Activated naive CD4-positive, alpha-beta T cell treated with anti-CD3 and anti-CD28 coated beads, Interleukin-2, amount 50 U/mL, for 72 hours (primary cell): ENCODE results near the gene OR52K1. TPM values are rescaled to one million over a fixed set of nuclear protein-coding genes. Genes with fewer than 3 reads are reported as not detected.

Experiments used
- ATAC-seq, 2 donors: fragments of 150-1000 bp; cut with Tn5 transposase; 2 replicates each; pipeline ENCODE4 v1.10.0; 2021; ENCODE audit warnings: mild to moderate bottlenecking in 2 of 2, moderate library complexity in 2 of 2
- DNase-seq, 2 donors: peaks; one replicate each; pipeline ENCODE4 v3.0.0; 2021 to 2022; ENCODE audit warnings: low spot score in 2 of 2
- H3K27ac Mint-ChIP-seq, 2 donors: one replicate each; pipeline ENCODE4 v1.8.0; 2022; ENCODE audit warnings: mild to moderate bottlenecking in 2 of 2, mixed read lengths in 2 of 2
- H3K36me3 Mint-ChIP-seq, 2 donors: one replicate each; pipeline ENCODE4 v1.8.0; 2022; ENCODE audit warnings: mixed read lengths in 2 of 2
- H3K9me3 Mint-ChIP-seq, 2 donors: one replicate each; pipeline ENCODE4 v1.8.0; 2022; ENCODE audit warnings: mixed read lengths in 2 of 2
- total RNA-seq, 2 donors: library from RNA; stranded (reverse); gene quantifications; one replicate each; pipeline ENCODE4 v1.2.3, GENCODE V29; 2022

Gene OR52K1
- under 1 TPM; 0.20 to 0.33 TPM for total RNA-seq

DNA sequence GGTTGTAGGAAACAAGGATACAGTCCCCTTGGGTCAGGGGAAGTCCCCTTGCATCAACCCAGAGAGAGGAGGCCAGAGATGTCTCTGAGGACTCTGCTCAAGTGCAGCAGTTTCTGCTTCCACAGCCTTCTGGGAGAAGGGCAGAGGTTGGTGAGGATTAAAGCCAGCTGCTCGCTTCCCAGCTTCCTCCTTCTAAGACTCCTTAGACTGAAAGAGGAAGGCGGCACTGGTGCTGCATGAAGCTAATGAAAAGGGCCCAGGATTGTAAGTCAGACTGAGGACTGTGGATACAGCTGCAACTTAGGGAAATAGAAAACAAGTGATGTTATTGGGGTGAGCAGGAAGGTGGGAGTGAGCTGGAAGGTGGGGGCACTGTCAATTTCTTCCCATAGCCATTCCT, at the start of gene OR52K1:
OR52K1 (plus strand) TSS at position 202 of the 400 bp plus-strand sequence. CDS start 6,255 bp downstream, outside the sequence.
- DNase-seq (no peak), ATAC-seq (no peak)
- Mint-ChIP-seq H3K27ac (no peak within 1 kb of the TSS), H3K9me3 (no peaks in the 10 kb centered on the region), H3K36me3 (no peaks in the 10 kb centered on the region)

DNA sequence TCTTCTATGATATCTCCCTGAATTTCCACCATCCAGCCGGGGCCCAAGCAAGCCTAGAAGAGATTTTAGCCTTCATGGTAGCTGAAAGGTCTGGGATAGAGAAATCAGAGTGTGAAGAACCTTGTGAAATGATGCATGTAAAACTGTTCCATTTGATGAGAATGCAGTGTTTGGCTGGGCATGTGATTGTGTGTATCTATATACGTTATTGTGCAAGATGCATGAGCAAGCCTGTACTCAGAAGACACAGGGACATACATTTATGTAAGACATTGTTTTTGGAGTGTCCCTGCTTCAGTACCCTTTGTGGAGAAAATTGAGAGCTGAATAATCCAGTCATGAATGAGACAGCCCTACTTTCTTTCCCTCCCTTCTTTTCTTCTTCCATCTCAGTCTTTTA, 48.6 kb upstream of the OR52K1 start:
- H3K36me3 Mint-ChIP-seq: no peaks in the 10 kb centered on the region
- H3K9me3 Mint-ChIP-seq: peaks cover under 1 to 4% of the 10 kb centered on the region in 2 donors
- DNase-seq: no peak
- no peak overlapping the region for H3K27ac Mint-ChIP-seq
- no peak for ATAC-seq

DNA sequence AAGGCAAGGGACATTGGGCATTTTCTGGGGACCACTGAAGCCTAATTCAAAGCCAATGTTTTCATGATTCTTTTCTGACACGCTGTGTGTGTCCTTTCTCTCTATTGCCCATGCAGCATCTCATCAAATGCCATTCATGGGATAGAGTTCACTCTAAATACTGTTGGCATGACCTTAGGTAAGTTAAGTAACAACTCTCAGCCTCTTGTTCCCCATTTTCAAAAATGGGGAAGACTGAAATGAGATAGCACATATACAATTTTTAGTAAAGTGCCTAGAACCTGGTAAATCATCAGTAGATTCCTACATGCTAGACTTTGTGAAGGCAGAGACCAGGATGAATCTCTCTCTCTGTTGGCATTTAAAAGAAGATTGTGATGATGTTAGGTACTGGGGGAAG, 46.0 kb upstream of the OR52K1 start:
- H3K9me3 Mint-ChIP-seq: peaks cover 3 to 8% of the 10 kb centered on the region in 2 donors
- H3K36me3 Mint-ChIP-seq: no peaks in the 10 kb centered on the region
- DNase-seq (no peak), ATAC-seq (no peak)
- no peak overlapping the region for H3K27ac Mint-ChIP-seq

DNA sequence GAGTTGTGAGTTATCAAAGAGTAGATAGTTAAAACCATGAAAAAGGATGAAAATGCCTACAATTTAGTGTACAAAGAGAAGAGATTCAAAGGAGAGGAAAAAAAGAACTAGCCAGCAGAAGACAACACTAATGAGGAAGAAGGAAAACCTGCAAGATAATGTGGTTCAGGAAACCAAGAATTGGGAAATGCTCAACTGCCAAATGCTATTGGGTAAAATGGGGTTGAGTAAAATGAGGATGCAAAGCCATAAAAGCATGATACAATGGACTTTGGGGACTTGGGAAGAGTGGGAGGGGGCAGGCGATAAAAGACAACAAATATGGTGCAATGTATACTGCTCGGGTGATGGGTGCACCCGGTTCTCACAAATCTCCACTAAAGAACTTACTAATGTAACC, 40.9 kb upstream of the OR52K1 start:
- Mint-ChIP-seq H3K9me3 (peaks cover 3 to 8% of the 10 kb centered on the region in 2 donors), H3K27ac (no peak overlapping the region), H3K36me3 (no peaks in the 10 kb centered on the region)
- ATAC-seq (no peak), DNase-seq (no peak)

DNA sequence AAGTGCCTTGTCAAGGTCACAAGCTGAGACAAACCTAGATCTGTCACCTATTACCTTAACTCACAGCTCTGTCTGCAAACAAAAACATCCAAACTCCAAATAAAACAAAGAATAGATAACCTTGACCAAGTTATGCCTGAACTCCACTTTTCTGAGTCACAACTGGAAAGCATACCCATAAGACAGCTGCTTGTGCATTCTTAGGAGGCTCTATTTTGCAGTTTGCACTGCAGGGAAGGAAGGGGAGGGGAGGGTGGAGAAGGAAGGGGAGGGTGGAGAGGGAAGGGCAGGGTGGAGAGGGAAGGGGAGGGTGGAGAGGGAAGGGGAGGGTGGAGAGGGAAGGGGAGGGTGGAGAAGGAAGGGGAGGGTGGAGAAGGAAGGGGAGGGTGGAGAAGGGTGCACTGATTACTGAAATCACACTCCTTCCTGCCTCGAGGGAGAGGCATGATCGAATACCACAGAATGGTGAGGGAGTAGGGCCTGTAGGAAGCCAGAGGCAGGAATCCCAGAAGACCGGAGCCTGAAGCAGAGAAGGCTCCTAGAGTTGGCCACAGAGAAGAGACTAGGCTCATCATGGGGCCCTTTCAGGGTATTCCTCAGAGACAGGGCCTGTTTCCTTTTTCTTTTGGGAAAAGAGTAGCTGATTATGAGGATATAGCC, 39.1 kb upstream of the OR52K1 start:
- Mint-ChIP-seq H3K9me3 (peaks cover 3 to 8% of the 10 kb centered on the region in 2 donors), H3K27ac (no peak overlapping the region), H3K36me3 (no peaks in the 10 kb centered on the region)
- ATAC-seq: no peak
- DNase-seq: no peak

- Mint-ChIP-seq H3K36me3 (peaks cover 3% of the 10 kb centered on the region in 2 donors), H3K27ac (no peak within 1 kb of the TSS), H3K9me3 (peaks cover 2 to 4% of the 10 kb centered on the region in 2 donors)
- no peak for DNase-seq
- ATAC-seq: no peak
Observed at GRCh38 chr11:4448995-4449394, 33.5 kb upstream of the OR52K1 start, which contains the start of gene OR52K2. Gene OR52K2, plus strand, starts transcription at chr11:4449295. Its CDS starts 45 bp downstream, at chr11:4449340.

GRCh38 chr11:4453118-4453517, 29.3 kb upstream of the OR52K1 start:
- Mint-ChIP-seq H3K36me3 (peaks cover 6 to 21% of the 10 kb centered on the region in 2 donors), H3K9me3 (peaks cover 9 to 15% of the 10 kb centered on the region in 2 donors), H3K27ac (no peak overlapping the region)
- no peak for DNase-seq
- ATAC-seq: no peak

DNA sequence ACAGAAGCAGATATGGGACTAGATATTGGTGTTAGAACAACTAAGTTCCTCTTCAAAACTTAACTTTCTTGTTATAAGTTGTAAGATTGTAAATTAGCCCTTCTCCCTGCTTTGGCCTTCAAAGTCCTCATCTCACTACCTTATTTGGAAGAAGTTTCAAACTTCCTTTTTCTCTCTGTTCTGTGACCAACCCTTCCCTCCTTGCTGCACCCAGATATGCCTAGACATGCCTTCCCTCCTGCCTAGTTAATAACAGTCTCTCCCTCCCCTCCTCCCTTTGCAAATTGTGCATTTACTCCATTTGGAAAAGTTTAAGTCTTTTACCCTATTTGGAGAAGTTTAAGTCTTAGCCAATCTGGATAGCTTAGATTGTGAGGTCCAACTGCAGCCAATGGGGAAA, 28.4 kb upstream of the OR52K1 start:
- Mint-ChIP-seq H3K27ac (no peak overlapping the region), H3K9me3 (peaks cover 9 to 15% of the 10 kb centered on the region in 2 donors), H3K36me3 (peaks cover 6 to 21% of the 10 kb centered on the region in 2 donors)
- no peak for ATAC-seq
- DNase-seq: no peak

- H3K27ac Mint-ChIP-seq: peak overlapping the region in 1 of 2 donors; percentile 38
- ATAC-seq (peak in 1 of 2 donors; percentile 73), DNase-seq (no peak)
- peaks cover 6 to 21% of the 10 kb centered on the region in 2 donors for H3K36me3 Mint-ChIP-seq
- H3K9me3 Mint-ChIP-seq: peaks cover 6 to 15% of the 10 kb centered on the region in 2 donors
Observed at GRCh38 chr11:4455419-4455818, 27.0 kb upstream of the OR52K1 start.

- peaks cover 16 to 17% of the 10 kb centered on the region in 2 donors for H3K9me3 Mint-ChIP-seq
- ATAC-seq: no peak
- no peak for DNase-seq
- peaks cover 6 to 26% of the 10 kb centered on the region in 2 donors for H3K36me3 Mint-ChIP-seq
- no peak overlapping the region for H3K27ac Mint-ChIP-seq
Observed at GRCh38 chr11:4459500-4459899, 22.9 kb upstream of the OR52K1 start.

DNA sequence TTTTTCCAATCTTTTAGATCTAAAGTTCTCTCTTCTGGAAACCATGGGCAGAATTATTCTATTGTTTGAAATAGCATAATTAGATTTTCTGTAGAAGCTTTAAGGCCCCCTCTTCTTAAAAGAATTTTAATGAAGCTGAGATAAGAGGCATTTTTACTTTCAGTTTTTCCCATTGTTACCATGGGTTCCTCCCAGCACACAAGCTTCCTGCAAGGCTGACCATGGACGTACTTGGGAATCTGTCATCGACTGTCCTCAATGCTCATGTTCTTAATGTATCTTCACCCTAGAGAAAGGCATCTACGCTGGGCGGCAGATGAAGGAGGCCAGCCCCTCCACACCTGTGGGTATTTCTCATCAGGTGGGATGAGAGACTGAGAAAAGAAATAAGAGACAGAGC, 22.3 kb upstream of the OR52K1 start:
- ATAC-seq (no peak), DNase-seq (no peak)
- Mint-ChIP-seq H3K27ac (no peak overlapping the region), H3K36me3 (peaks cover 11 to 27% of the 10 kb centered on the region in 2 donors), H3K9me3 (peaks cover 18 to 23% of the 10 kb centered on the region in 2 donors)

GRCh38 chr11:4464216-4465159, 18.0 kb upstream of the OR52K1 start:
- peak overlapping the region in 1 of 2 donors; percentile 91 for H3K27ac Mint-ChIP-seq
- DNase-seq: no peak
- peaks cover 11 to 19% of the 10 kb centered on the region in 2 donors for H3K36me3 Mint-ChIP-seq
- peak in 1 of 2 donors; percentile 66 for ATAC-seq
- peaks cover 12 to 20% of the 10 kb centered on the region in 2 donors for H3K9me3 Mint-ChIP-seq

DNA sequence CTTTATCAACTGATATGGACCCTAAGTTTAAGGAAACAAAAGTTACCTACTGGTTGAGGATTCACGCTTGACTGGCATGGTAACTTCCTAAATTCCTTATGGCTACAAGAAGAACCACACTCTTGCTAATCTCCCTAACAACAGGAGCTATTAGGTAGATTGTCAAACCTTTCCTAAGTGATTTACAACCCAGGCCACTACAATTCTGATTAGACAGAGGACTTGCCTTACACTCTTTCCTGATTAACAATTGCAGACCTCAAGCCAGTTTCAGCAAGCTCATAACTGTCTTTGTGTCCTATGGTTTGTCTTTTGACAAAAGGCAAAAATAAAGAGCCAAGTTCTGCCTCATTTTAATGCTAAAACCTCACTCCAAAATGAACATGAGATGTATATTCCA, 17.0 kb upstream of the OR52K1 start:
- Mint-ChIP-seq H3K36me3 (peaks cover 11 to 19% of the 10 kb centered on the region in 2 donors), H3K9me3 (peaks cover 12 to 20% of the 10 kb centered on the region in 2 donors), H3K27ac (peak overlapping the region in 1 of 2 donors; percentile 91)
- no peak for DNase-seq
- ATAC-seq: no peak

- no peak for ATAC-seq
- Mint-ChIP-seq H3K36me3 (peaks cover 11 to 19% of the 10 kb centered on the region in 2 donors), H3K9me3 (peaks cover 12 to 20% of the 10 kb centered on the region in 2 donors), H3K27ac (no peak overlapping the region)
- DNase-seq: no peak
Observed at GRCh38 chr11:4466131-4466870, 16.1 kb upstream of the OR52K1 start.

GRCh38 chr11:4466871-4467442, 15.5 kb upstream of the OR52K1 start:
- Mint-ChIP-seq H3K36me3 (peaks cover 11 to 19% of the 10 kb centered on the region in 2 donors), H3K27ac (no peak overlapping the region), H3K9me3 (peaks cover 12 to 20% of the 10 kb centered on the region in 2 donors)
- ATAC-seq (no peak), DNase-seq (no peak)
